Measurements from ENCODE around the gene ACBD7.

Gene ACBD7

DNA sequence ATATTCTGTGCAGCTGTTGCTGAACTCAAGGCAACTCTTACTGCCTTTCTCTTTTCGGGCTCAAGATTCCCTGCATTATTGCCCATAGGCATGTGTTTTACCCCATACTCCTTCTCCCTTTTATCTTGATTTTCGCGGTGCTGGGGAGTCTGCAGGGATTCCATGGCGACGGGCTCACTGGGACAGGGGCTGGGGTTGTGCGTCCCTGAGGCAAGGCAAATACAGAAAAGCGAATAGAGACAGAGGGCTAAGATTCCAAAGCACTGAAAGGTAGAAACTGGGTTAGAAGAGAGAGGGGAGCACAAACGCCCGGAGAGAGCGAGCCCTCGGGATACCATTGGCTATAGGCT is 8.1 kb upstream of the ACBD7 start:
- TF ChIP-seq, protein P1, sequence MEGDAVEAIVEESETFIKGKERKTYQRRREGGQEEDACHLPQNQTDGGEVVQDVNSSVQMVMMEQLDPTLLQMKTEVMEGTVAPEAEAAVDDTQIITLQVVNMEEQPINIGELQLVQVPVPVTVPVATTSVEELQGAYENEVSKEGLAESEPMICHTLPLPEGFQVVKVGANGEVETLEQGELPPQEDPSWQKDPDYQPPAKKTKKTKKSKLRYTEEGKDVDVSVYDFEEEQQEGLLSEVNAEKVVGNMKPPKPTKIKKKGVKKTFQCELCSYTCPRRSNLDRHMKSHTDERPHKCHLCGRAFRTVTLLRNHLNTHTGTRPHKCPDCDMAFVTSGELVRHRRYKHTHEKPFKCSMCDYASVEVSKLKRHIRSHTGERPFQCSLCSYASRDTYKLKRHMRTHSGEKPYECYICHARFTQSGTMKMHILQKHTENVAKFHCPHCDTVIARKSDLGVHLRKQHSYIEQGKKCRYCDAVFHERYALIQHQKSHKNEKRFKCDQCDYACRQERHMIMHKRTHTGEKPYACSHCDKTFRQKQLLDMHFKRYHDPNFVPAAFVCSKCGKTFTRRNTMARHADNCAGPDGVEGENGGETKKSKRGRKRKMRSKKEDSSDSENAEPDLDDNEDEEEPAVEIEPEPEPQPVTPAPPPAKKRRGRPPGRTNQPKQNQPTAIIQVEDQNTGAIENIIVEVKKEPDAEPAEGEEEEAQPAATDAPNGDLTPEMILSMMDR (IDR thresholded peaks at IDR 0.05; ENCODE audit: low read depth, low read length, missing control alignments), result no peak
- no peak for DNase-seq (ENCODE audit: extremely low read depth, low read depth)
- H3K4me3 ChIP-seq (replicated peaks; ENCODE audit: low read depth, low read length), result peak overlapping the region; percentile 73

- H3K4me3 ChIP-seq (replicated peaks; ENCODE audit: low read depth, low read length), result no peak overlapping the region
- TF ChIP-seq, protein P1 (IDR thresholded peaks at IDR 0.05; ENCODE audit: low read depth, low read length, missing control alignments), result no peak
- no peak for DNase-seq (ENCODE audit: extremely low read depth, low read depth)
These were observed 4.4 kb upstream of the ACBD7 start for GRCh38 chr10:15092855-15093408.

- TF ChIP-seq, protein P1 (IDR thresholded peaks at IDR 0.05; ENCODE audit: low read depth, low read length, missing control alignments), result no peak
These were observed 2.8 kb upstream of the ACBD7 start for GRCh38 chr10:15091418-15091817.

DNA sequence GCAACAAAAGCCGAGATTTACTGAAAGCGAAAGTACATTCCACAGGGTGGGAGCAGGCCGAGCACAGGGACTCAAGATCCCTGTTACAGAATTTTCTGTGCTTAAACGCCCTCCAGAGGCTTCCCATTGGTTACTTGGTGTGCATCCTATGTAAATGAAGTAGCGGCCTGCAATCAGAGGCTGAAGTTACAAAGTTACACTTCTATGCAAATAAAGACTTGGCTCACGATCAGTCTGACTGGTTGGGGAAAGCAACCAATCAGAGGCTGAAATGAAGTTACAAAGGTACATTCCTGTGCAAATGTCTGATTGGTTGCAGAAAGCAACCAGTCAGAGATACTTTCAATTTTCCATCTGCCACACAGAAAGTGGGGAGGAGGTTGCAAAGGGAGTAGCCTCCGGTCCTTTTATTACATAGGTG is 4.1 kb downstream of the ACBD7 start:
- H3K4me3 ChIP-seq (replicated peaks; ENCODE audit: low read depth, low read length), result peak overlapping the region; percentile 51
- peak; percentile 93 for DNase-seq (ENCODE audit: extremely low read depth, low read depth)
- TF ChIP-seq, protein P1 (IDR thresholded peaks at IDR 0.05; ENCODE audit: low read depth, low read length, missing control alignments), result no peak

More at GRCh38 chr10:15091418-15091817, 2.8 kb upstream of the ACBD7 start:
- no peak overlapping the region for H3K4me3 ChIP-seq (replicated peaks; ENCODE audit: low read depth, low read length)
- no peak for DNase-seq (ENCODE audit: extremely low read depth, low read depth)

- DNase-seq (ENCODE audit: extremely low read depth, low read depth), result no peak
- H3K4me3 ChIP-seq (replicated peaks; ENCODE audit: low read depth, low read length), result peak overlapping the region; percentile 51
- TF ChIP-seq, protein P1 (IDR thresholded peaks at IDR 0.05; ENCODE audit: low read depth, low read length, missing control alignments), result no peak
These were observed 4.7 kb downstream of the ACBD7 start for GRCh38 chr10:15083674-15084501.

DNA sequence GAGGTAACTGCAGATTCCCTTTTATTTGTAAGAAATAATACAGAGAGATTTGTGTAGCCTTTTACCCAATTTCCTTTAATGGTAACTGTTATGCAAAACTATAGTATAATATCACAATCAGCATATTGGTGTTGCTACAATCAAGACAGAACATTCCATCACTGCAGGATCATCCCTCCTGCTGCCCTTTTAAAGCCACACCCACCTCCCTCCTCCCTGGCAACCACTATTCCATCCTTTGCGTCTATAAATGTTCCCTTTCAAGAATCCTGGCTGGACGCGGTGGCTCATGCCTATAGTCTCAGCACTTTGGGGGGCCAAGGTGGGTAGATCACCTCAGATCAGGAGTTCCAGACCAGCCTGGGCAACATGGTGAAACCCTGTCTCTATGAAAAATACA is 13.2 kb downstream of the ACBD7 start:
- DNase-seq (ENCODE audit: extremely low read depth, low read depth), result no peak
- TF ChIP-seq, protein P1 (IDR thresholded peaks at IDR 0.05; ENCODE audit: low read depth, low read length, missing control alignments), result no peak
- H3K4me3 ChIP-seq (replicated peaks; ENCODE audit: low read depth, low read length), result no peak overlapping the region

Measured in HFF-Myc (cell line).